Left cardiac atrium (tissue), 4 donors: ENCODE measurements around the gene EMP1. TPM values are rescaled to one million over a fixed set of nuclear protein-coding genes. Genes with fewer than 3 reads are reported as not detected.
"Not testable (repeated sequence)": the region's sequence is repeated elsewhere in the genome, so short reads cannot be mapped to it uniquely, and the experiment has no call there.

ENCODE experiments used
- ATAC-seq, 2 donors: fragments of 200-7000 bp; cut with Tn5 transposase; one replicate each; pipeline ENCODE4 v1.9.1; 2020; ENCODE audit warnings: mild to moderate bottlenecking in 2 of 2, moderate library complexity in 2 of 2
- DNase-seq: peaks from one replicate; pipeline ENCODE4 v3.0.0-alpha.2; 2020
- intact Hi-C, 2 donors: fragments of 100-400 bp; cut with DNase I; formaldehyde crosslinking; loops; one replicate each; pipeline versions ENCODE4 v1.14.1 to v1.15.1; 2022 to 2023
- total RNA-seq, 2 donors: library from RNA; stranded (reverse); fragmentation: NEBNext Ultra II Directional; extraction: Animal tissue kit (Norgen Biotek cat#: 25700); gene quantifications; one replicate each; pipeline ENCODE4 v1.2.1, GENCODE V29; 2021
- donor health status: DM: no; HTN: yes; CAD: no.
- donor health status: DM: no; HTN: yes; CAD: no; lungs with severe emphysema.
- donor health status: DM: yes; HTN: yes; CAD: no.
- donor health status: Dilated cardiomyopathy.

EMP1 gene
- total RNA-seq, 2 donors from 2014 or later: 304 to 477 TPM

- no peak for DNase-seq
- ATAC-seq: no peak
- intact Hi-C loops: no loop called here
These were observed 46.4 kb downstream of the EMP1 start for GRCh38 chr12:13242936-13243335.

GRCh38 chr12:13243516-13244070 is 47.1 kb downstream of the EMP1 start:
- ATAC-seq (no peak), DNase-seq (no peak)
- intact Hi-C loops: no loop called here

DNA sequence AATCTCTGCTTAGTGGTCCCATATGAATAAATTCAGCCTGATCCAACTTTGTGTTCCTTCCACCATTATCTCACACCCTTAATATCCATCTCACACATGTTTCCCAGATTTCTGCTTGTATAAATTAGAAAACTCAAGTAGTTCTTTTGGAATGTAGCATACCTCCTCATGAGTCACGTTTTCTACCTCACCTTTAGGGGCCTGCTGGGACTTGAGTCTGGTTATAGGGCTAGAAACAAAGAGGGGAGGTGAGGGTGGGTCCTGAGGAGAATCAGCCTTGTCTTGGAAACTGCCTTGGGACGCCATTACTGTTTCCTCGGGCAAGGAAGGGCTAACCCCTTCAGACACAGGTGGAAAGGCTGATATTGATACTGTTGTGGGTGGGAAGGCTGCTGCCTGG is 51.1 kb downstream of the EMP1 start:
- DNase-seq: no peak
- no peak for ATAC-seq
- intact Hi-C loops: no loop called here

DNA sequence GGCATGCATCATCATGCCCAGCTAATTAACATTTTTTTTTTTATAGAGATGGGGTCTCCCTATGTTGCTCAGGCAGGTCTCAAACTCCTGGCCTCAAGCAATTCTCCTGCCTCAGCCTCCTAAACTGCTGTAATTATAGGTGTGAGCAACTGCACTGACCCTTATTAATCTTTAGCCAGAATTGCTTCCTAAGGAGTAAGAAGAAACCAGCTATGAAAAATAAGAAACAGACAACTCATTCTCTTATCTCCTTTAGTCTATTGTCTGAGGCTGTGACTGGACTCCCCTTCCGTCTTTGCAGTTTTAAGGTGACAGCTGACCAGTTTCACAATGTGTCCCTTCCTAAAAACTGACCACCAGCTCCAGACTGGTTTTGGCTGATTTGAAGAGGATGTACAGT is 52.4 kb downstream of the EMP1 start:
- intact Hi-C loops: no loop called here
- ATAC-seq: no peak
- no peak for DNase-seq

- ATAC-seq: peak in 1 of 2 donors; percentile 95
- DNase-seq: no peak
- intact Hi-C loops: no loop called here
These were observed 53.9 kb downstream of the EMP1 start for GRCh38 chr12:13250416-13250815.

DNA sequence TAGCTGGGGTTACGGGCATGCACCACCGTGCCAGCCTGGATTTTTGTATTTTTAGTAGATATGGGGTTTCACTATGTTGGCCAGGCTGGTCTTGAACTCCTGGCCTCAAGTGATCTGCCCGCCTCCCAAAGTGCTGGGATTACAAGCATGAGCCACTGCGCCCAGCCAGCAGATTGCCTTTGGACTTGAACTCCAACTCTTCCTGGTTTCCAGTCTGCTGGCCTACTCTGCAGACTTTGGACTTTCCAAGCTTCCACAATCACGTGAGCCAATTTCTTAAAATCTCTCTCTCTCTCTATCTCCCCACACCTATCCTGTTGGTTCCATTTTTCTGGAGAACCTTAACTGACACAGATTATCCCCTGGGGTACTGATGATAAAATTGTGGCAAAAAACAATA is 55.0 kb downstream of the EMP1 start:
- intact Hi-C loops: no loop called here
- DNase-seq (no peak), ATAC-seq (no peak)

- intact Hi-C loops: no loop called here
- ATAC-seq: no peak
- no peak for DNase-seq
These were observed 55.5 kb downstream of the EMP1 start for GRCh38 chr12:13252024-13252423.

GRCh38 chr12:13252616-13253015 is 56.1 kb downstream of the EMP1 start:
- no peak for DNase-seq
- ATAC-seq: no peak
- intact Hi-C loops: no loop called here

DNA sequence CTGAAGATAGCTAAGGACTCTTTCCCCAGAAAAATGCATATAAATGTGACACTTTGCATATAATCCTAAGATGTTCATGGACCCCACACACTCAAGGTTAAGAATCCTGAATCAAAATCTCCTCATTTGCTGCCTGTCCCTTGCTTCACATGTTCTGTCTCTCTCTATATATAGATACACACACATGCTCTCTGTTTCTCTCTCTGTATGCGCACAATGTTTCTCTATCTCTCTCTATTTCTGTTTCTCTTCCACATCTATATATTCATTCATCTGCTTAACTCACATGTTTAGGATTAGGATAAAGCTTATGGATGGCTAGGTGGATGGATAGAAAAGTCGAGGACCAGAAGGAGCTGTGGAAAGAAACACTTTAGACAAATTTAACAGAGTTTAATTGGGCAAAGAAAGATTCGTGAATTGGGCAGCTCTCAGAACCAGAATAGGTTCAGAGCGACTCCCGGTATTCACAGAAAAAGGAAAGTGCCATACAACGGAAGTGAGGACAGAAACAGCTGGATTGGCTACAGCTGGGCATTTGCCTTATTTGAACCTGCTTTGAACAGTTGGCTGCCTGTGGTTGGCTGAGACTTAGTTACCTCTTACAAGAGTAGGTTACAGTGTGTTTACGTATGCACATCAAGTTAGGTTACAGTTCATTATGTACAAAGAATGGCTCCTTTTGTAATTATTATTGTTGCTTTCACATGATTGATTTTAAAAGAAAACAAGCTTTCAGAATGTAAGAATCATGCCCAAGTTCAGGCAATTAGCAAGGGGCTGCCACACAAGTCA is 57.6 kb downstream of the EMP1 start:
- no peak for DNase-seq
- intact Hi-C loops: no loop called here
- no peak for ATAC-seq

DNA sequence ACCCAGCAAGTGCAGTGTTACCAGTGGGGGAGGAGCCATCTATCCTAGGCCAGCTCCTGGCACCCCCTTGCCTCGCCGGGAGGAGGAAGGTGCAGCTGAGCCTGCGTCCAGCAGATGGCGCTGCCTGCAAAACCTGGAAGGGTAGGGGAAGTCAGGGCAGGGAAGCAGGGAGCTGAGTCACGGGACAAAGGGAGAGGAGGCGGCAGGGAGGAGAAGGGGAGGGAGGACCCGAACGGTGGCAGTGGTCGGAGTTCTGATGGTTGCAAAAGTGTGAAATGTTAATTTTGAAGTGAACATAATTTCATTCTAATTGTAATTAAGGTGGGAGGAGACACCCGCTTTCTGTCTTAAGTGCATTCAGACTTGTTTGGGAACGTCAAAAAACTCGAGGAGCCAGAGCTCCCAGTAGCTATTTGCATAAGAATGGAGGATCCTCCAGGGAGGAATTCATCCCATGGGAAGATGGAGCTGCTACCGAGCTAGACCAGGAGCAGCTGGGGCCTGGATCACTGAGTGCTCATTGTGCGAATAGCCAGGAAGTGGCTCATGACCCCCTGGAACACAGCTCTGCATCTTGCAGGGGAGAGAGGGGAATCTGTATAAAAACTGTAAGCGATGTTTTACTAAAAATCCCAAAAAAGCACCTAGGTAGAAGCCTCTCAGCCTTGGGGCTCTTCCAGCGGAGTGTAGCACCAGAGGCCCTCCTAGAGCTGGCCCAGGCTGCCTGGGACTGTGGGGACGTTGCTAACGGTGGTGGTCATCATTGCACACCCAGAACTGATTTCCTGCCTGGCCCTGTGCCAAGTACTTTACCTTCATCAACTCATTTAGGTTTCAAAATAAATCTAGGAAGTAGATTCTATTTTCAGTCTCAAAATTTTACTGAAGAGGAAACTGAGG is 59.5 kb downstream of the EMP1 start:
- ATAC-seq (peak; percentile 99), DNase-seq (peak; percentile 93)
- intact Hi-C loops: no loop called here

GRCh38 chr12:13256692-13257045 is 60.1 kb downstream of the EMP1 start:
- no peak for DNase-seq
- ATAC-seq: no peak
- intact Hi-C loops: no loop called here

GRCh38 chr12:13257356-13257875 is 60.9 kb downstream of the EMP1 start:
- ATAC-seq: peak in 1 of 2 donors; percentile 10
- DNase-seq: no peak
- intact Hi-C loops: no loop called here

DNA sequence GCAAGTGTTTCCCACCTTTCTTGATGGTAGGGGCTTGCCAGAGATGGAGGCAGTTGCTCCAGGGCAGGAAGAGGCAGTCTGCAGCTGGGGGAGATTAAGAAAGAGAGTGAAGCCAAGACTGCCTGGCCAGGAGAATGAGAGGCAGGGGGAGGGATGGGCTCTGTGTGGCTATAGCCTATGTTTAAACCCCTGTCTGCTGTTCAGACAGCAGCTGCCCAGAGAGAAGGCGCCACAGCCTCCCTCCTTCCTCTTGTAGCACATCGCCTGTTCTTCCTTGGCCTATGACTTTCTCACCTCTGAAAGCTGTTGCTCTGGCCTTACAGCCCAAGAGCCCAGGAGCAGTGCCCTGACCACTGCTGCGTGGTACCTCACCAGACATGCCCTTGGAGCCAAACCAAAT is 61.7 kb downstream of the EMP1 start:
- intact Hi-C loops: no loop called here
- DNase-seq (no peak), ATAC-seq (no peak)

DNA sequence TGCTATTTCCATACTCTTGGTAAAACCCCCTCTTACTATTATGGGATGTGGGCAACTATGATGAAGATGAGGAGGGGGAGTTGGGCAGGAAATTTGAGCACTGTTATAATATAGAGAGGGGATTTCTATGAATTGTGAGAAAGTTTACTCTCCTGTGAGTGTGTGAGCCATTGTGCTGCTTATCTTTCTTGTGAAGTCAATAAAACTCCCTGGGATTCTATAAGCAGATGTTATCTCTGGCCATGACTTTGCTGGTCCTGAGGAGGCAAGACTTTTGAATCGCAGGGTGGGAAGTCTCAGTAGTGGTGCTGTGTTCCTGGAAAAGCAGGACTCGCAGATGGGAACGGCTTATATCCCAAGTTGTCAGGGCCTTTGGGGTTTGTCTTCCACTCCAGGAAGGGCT is 62.2 kb downstream of the EMP1 start:
- intact Hi-C loops: no loop called here
- no peak for ATAC-seq
- no peak for DNase-seq

DNA sequence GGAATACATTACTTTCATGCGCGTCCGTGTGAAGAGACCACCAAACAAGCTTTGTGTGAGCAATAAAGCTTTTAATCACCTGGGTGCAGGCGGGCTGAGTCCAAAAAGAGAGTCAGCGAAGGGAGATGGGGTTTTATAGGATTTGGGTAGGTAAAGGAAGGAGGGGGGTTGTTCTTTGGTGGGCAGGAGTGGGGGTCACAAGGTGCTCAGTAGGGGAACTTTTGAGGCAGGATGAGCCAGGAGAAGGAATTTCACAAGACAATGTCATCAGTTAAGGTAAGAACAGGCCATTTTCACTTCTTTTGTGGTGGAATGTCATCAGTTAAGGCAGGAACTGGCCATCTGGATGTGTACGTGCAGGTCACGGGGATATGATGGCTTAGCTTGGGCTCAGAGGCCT is 63.1 kb downstream of the EMP1 start:
- ATAC-seq, DNase-seq, intact Hi-C loops: not testable (repeated sequence)

- intact Hi-C loops, ATAC-seq, DNase-seq: not testable (repeated sequence)
These were observed 71.3 kb downstream of the EMP1 start for GRCh38 chr12:13267826-13268225.

- no peak for ATAC-seq
- intact Hi-C loops: no loop called here
- DNase-seq: no peak
These were observed 72.1 kb downstream of the EMP1 start for GRCh38 chr12:13268581-13268980.
